GM18873 (cell line): ENCODE measurements around the gene NCKIPSD.

Experiments
- ATAC-seq: cut with Tn5 transposase; IDR thresholded peaks from one replicate; pipeline ENCODE4 v1.9.1; 2021; ENCODE audit warnings: mild to moderate bottlenecking, moderate library complexity, moderate number of reproducible peaks; ENCODE audit not compliant: unreplicated experiment, low FRiP score

The NCKIPSD gene

DNA sequence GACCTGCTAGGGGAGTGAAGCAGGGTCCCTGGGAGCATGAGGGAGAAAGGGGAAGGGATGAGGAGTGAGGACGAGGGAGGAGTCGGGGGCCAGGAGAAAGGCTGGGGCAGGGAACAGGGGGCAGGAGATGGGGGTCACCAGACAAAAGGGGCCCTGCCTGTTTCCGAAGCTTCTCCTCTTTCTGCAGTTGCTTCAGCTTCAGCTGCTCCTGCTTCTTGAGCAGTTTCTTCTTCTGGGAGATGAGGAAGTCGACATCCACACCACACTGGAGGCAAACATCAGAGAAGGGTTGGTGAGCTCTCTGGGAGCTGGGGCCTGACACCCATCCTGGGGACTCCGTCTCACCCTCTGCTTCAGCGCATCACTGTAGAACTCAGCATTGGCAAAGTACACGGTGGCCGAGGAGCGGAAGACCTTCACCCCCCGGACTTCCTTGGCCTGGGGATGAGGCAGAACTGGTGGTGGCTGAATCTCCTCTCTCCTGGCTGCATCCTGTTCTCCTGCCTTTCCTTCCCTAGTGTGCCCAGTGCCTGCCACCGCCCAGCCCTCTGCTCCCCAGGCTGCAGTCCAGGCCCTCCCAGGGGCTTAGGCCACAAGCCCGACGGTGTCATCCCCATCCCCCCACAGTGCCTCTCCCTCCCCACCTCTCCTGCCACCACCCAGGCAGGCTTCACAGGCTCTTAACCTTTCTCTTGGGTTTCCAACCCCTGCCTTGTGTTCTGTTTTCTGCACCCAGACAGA, 57.3 kb downstream of the NCKIPSD start:
- ATAC-seq: no peak

DNA sequence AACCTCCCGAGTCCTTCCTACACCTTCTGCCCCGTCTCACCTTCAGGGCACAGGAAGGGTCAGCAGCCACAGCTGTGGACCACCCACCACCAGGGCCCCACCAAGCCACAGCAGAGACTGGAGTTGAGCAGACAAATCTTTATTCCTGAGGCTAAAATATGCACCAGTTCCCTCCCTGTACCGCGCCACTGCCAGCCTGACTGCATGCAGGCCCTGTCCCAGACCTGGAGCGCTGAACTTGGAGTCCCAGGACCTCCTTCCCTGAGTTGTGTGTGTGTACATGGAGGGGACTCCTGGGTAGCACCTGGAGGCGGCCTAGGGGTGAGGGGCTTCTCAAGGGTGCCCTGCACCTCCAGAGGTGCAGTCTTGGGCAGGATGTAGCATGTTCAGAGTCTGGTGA, 60.1 kb downstream of the NCKIPSD start:
- no peak for ATAC-seq

DNA sequence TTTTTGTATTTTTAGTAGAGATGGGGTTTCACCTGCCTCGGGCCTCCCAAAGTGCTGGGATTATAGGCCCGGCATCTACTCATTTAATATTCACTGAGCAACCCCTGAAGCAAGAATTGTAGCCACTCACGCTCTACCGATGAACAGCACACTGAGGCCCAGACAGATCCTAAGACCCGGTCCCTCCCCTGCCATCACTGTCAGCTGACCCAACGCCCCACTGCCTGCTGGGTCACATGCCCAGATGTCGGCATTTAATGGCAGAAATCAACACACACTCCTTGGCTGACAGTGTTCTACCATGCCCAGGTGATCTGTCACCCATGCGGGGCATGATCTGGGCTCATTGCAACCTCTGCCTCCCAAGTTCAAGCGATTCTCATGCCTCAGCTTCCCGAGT, 60.9 kb downstream of the NCKIPSD start:
- no peak for ATAC-seq

DNA sequence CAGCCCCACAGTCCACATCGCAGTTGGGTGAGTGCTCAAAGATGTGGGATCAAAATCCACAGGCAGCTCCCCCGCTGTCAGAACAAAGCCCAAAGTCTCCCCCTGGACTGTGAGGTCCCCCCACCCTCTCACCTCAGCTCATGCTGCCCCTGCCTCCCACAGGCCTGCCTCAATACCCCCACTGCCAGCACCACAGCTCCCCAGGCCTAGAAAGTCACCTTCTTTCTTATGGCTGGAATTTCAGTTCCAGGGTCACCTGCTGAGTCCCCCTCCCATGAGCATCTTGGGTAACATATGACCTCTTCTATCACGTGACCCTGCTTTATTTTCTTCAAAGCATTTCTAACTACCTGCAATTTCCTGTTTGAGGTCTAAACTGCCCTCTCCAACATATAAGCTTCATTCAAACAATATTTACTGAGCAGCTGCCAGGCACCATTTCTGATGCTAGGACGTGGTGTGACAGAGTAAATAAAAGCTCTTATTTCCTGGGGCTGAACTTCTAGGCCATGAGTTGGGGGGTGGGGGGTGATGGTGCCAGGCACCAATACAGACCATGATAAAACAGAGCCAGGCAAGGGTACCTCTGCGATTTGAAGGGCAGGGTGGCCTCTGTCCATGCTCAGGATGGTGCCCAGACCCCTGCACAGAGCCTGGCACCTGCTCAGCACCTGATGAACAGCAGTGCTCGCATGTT, 61.7 kb downstream of the NCKIPSD start:
- no peak for ATAC-seq
